Left ventricle myocardium inferior (tissue), 1 donor: ENCODE measurements around the gene ZNF358. TPM values are rescaled to one million over a fixed set of nuclear protein-coding genes. Genes with fewer than 3 reads are reported as not detected.

Experiments used
- DNase-seq: peaks from one replicate; pipeline ENCODE4 v3.0.0-alpha.2; 2020
- H3K27ac ChIP-seq: fragments of 200-600 bp; replicated peaks from 2 replicates; pipeline ENCODE4 v1.8.0; 2021
- H3K27me3 ChIP-seq: fragments of 200-600 bp; 2 replicates; pipeline ENCODE4 v1.8.0; 2021; ENCODE audit warnings: low read depth
- H3K36me3 ChIP-seq: fragments of 200-600 bp; 2 replicates; pipeline ENCODE4 v1.8.0; 2021
- H3K4me1 ChIP-seq: fragments of 200-600 bp; 2 replicates; pipeline ENCODE4 v1.8.0; 2021
- H3K4me3 ChIP-seq: fragments of 200-600 bp; 2 replicates; pipeline ENCODE4 v1.8.0; 2021; ENCODE audit warnings: mild to moderate bottlenecking, moderate library complexity
- H3K9me3 ChIP-seq: fragments of 200-600 bp; replicated peaks from 2 replicates; pipeline ENCODE4 v1.8.0; 2021
- intact Hi-C: fragments of 100-400 bp; cut with micrococcal nuclease; formaldehyde crosslinking; loops from one replicate; pipeline ENCODE4 v1.11.0; 2022
- total RNA-seq: library from RNA; stranded (reverse); fragmentation: NEBNext Ultra II Directional; extraction: Animal tissue kit (Norgen Biotek cat#: 25700); gene quantifications from one replicate; pipeline ENCODE4 v1.2.1, GENCODE V29; 2021
- TF ChIP-seq, protein P1 (sequence below): fragments of 200-600 bp; IDR thresholded peaks from 2 replicates; pipeline ENCODE4 v1.8.0; 2021; ENCODE audit warnings: antibody characterized with exemption, mild to moderate bottlenecking, borderline replicate concordance
- donor health status: DM: no; HTN: yes; CAD: no; lungs with severe emphysema.

Gene ZNF358
- total RNA-seq, 1 donor from 2014 or later = 88.5 TPM

GRCh38 chr19:7504684-7505083 is 11.2 kb upstream of the ZNF358 start:
- TF ChIP-seq, protein P1, sequence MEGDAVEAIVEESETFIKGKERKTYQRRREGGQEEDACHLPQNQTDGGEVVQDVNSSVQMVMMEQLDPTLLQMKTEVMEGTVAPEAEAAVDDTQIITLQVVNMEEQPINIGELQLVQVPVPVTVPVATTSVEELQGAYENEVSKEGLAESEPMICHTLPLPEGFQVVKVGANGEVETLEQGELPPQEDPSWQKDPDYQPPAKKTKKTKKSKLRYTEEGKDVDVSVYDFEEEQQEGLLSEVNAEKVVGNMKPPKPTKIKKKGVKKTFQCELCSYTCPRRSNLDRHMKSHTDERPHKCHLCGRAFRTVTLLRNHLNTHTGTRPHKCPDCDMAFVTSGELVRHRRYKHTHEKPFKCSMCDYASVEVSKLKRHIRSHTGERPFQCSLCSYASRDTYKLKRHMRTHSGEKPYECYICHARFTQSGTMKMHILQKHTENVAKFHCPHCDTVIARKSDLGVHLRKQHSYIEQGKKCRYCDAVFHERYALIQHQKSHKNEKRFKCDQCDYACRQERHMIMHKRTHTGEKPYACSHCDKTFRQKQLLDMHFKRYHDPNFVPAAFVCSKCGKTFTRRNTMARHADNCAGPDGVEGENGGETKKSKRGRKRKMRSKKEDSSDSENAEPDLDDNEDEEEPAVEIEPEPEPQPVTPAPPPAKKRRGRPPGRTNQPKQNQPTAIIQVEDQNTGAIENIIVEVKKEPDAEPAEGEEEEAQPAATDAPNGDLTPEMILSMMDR = no peak
- Histone ChIP-seq H3K27ac (no peak overlapping the region), H3K36me3 (no peaks in the 10 kb centered on the region), H3K4me1 (peaks cover 19% of the 10 kb centered on the region), H3K4me3 (no peak overlapping the region), H3K9me3 (no peaks in the 10 kb centered on the region), H3K27me3 (peaks cover 66% of the 10 kb centered on the region)
- intact Hi-C loops = no loop called here
- no peak for DNase-seq

DNA sequence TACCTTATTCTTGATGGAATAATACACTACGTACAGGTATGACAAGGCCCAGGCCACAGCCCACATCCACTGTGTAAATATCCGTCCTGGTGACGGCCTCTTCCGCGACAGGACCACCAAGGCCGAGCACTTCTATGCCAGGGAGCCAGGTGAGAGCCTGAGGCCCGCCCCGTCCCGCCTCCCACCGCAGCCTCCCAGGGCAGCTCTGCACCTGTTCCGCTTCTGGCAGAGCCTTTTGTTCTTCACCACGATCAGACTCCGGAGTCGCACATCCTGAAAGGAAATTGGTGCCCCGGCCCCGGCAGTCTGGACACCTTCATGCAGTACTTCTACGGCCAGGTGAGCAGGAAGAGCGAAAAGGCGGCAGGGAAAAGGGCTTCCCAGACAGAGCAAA is 10.6 kb upstream of the ZNF358 start:
- Histone ChIP-seq H3K4me3 (no peak overlapping the region), H3K4me1 (peaks cover 19% of the 10 kb centered on the region), H3K9me3 (no peaks in the 10 kb centered on the region), H3K36me3 (no peaks in the 10 kb centered on the region), H3K27ac (no peak overlapping the region), H3K27me3 (peaks cover 60% of the 10 kb centered on the region)
- no peak for DNase-seq
- intact Hi-C loops = no loop called here
- TF ChIP-seq, protein P1 = no peak

- Histone ChIP-seq H3K27me3 (peaks cover 54% of the 10 kb centered on the region), H3K9me3 (no peaks in the 10 kb centered on the region), H3K27ac (no peak overlapping the region), H3K36me3 (no peaks in the 10 kb centered on the region), H3K4me1 (peaks cover 15% of the 10 kb centered on the region), H3K4me3 (peak overlapping the region; percentile 14)
- TF ChIP-seq, protein P1 = no peak
- intact Hi-C loops = no loop called here
- DNase-seq = no peak
Measured at GRCh38 chr19:7505682-7506384, 10.1 kb upstream of the ZNF358 start.

- no peak overlapping the region for H3K27ac ChIP-seq
- intact Hi-C loops = no loop called here
Measured at GRCh38 chr19:7506385-7507328, 9.2 kb upstream of the ZNF358 start.

GRCh38 chr19:7507884-7508283 is 8.0 kb upstream of the ZNF358 start:
- Histone ChIP-seq H3K9me3 (no peaks in the 10 kb centered on the region), H3K27ac (no peak overlapping the region), H3K4me1 (peaks cover 10% of the 10 kb centered on the region), H3K4me3 (no peak overlapping the region), H3K27me3 (peaks cover 34% of the 10 kb centered on the region), H3K36me3 (no peaks in the 10 kb centered on the region)
- DNase-seq = peak; percentile 55
- TF ChIP-seq, protein P1 = no peak
- intact Hi-C loops = no loop called here

More at GRCh38 chr19:7506385-7507328, 9.2 kb upstream of the ZNF358 start:
- TF ChIP-seq, protein P1 = no peak
- Histone ChIP-seq H3K4me3 (no peak overlapping the region), H3K27me3 (peaks cover 46% of the 10 kb centered on the region), H3K4me1 (peaks cover 10% of the 10 kb centered on the region), H3K36me3 (no peaks in the 10 kb centered on the region), H3K9me3 (no peaks in the 10 kb centered on the region)
- peak; percentile 74 for DNase-seq
